Mucosa of descending colon (tissue), 3 donors: Measurements from ENCODE around the gene KIF26A. TPM values are rescaled to one million over a fixed set of nuclear protein-coding genes. Genes with fewer than 3 reads are reported as not detected.

Experiments used
- ATAC-seq: fragments of 200-7000 bp; cut with Tn5 transposase; one replicate; pipeline ENCODE4 v1.9.1; 2020; ENCODE audit warnings: mild to moderate bottlenecking, moderate library complexity
- DNase-seq, 3 donors: peaks; one replicate each; pipeline ENCODE4 v3.0.0-alpha.2; 2020
- H3K36me3 ChIP-seq: fragments of 200-600 bp; one replicate; pipeline ENCODE4 v1.8.0; 2021; ENCODE audit warnings: low read depth, mild to moderate bottlenecking
- H3K4me1 ChIP-seq: fragments of 200-600 bp; one replicate; pipeline ENCODE4 v1.8.0; 2021; ENCODE audit warnings: low read depth, mild to moderate bottlenecking
- H3K4me3 ChIP-seq: fragments of 200-600 bp; one replicate; pipeline ENCODE4 v1.8.0; 2021; ENCODE audit warnings: mild to moderate bottlenecking
- H3K9me3 ChIP-seq: fragments of 200-600 bp; one replicate; pipeline ENCODE4 v1.8.0; 2021; ENCODE audit warnings: mild to moderate bottlenecking
- CTCF ChIP-seq: fragments of 200-600 bp; IDR thresholded peaks from one replicate; pipeline ENCODE4 v1.8.0; 2022; ENCODE audit warnings: antibody characterized with exemption, mild to moderate bottlenecking
- intact Hi-C, 2 donors: fragments of 100-400 bp; cut with DNase I in 1 of 2; cut with micrococcal nuclease in 1 of 2; formaldehyde crosslinking; loops; one replicate each; pipeline versions ENCODE4 v1.11.0 to v1.11.1; 2022; cut with DNase I, micrococcal nuclease
- total RNA-seq, 3 donors: library from RNA; stranded (reverse); fragmentation: NEBNext Ultra II Directional in 2 of 3; extraction: Animal tissue kit (Norgen Biotek cat#: 25700) in 2 of 3; gene quantifications; one replicate each; pipeline versions ENCODE4 v1.2.1 to v1.2.4, GENCODE V29; 2021 to 2023
- donor health status: DM: no; HTN: no; CAD: no; lungs with moderate emphysema.
- donor health status: DM: no; HTN: no; CAD: no.
- donor health status: DM: no; HTN: yes; CAD: no.

Gene KIF26A
- total RNA-seq, 3 donors from 2014 or later, result 3.8 to 7.7 (median 6.5) TPM

DNA sequence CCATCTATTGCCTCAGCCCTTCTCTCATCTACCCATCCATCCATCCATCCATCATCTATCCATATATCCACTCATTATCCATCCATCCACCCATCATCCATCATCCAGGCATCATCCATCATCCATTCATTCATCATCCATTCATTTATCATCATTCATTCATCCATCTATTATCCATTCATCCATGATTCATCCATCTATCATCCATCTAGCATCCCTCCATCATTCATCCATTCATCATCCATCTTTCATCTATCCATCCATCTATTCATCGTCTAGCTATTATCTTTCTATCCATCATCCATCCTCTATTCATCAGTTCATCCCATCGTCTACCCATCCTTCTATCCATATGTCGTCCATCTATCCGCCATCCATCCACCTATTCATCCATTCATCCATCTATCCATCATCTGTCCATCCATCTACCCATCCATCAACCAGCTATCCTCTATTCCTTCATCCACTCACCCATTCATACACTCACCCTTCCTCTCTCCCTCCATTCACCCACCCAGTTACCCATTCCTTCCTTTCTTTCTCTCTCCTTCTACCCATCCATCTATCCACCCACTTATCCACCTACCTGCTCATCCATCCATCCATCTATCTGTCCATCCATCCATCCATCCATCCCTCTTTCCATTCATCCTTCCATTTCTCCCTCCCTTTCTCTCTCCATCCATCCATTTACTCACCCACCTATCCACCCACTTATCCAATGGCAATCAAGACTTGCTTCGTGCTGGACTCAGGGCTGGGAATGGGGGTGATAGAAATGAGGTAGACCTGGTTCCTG lies 59.3 kb downstream of the KIF26A start:
- H3K4me1 ChIP-seq, result no peaks in the 10 kb centered on the region
- DNase-seq, result no peak
- intact Hi-C loops, result no loop called here
- no peak for ATAC-seq
- TF ChIP-seq CTCF, result no peak
- H3K9me3 ChIP-seq, result no peaks in the 10 kb centered on the region
- no peaks in the 10 kb centered on the region for H3K36me3 ChIP-seq
- no peak overlapping the region for H3K4me3 ChIP-seq

- H3K9me3 ChIP-seq, result no peaks in the 10 kb centered on the region
- no peak overlapping the region for H3K4me3 ChIP-seq
- no peak for TF ChIP-seq CTCF
- H3K4me1 ChIP-seq, result no peaks in the 10 kb centered on the region
- DNase-seq (no peak), ATAC-seq (no peak)
- intact Hi-C loops, result no loop called here
- no peaks in the 10 kb centered on the region for H3K36me3 ChIP-seq
Measured at GRCh38 chr14:104199266-104199895, 61.0 kb downstream of the KIF26A start.

DNA sequence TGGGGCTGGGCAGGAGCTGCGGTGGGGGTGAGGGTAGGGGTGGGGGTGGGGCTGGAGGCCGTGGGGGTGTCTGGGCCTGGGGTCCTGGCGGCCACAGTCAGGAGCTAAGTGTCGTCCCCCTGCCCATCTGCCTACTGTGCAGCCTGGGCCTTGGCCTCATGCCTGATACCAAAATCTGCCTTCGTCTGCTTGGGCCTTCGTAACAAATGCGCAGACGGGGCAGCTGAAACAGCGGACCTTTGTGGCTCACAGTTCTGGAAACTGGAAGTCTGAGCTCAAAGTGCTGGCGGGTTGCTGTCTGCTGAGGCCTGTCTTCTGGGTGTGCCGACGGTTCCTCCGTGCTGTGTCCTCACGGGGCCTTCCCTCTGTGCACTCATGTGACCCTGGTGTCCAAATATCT lies 61.7 kb downstream of the KIF26A start:
- Histone ChIP-seq H3K4me1 (no peaks in the 10 kb centered on the region), H3K36me3 (no peaks in the 10 kb centered on the region), H3K4me3 (no peak overlapping the region), H3K9me3 (no peaks in the 10 kb centered on the region)
- no peak for ATAC-seq
- TF ChIP-seq CTCF, result no peak
- no peak for DNase-seq
- intact Hi-C loops, result no loop called here

- DNase-seq (no peak), ATAC-seq (no peak)
- Histone ChIP-seq H3K4me3 (no peak overlapping the region), H3K36me3 (no peaks in the 10 kb centered on the region), H3K9me3 (no peaks in the 10 kb centered on the region), H3K4me1 (no peaks in the 10 kb centered on the region)
- no peak for TF ChIP-seq CTCF
- intact Hi-C loops, result no loop called here
Measured at GRCh38 chr14:104200591-104200990, 62.2 kb downstream of the KIF26A start.

DNA sequence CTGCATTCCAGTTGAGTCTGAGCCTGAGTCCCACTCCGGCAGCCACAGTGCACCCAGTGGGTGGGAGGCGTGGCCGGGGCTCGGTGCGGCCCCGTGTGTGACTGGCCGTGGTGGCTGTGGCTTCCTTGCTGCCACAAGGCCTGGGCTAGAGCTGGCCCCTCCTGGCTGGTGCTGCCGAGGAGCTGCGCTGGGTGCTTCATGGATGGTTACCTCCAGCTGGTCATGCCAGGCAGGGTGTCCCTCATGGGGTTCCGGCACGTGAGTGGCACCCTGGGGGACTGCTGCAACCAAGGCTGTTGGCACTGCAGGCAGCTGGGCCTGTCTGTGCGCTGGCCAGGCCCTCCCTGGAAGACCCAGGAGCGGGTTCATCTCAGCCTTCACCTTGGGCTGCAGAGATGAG lies 62.7 kb downstream of the KIF26A start:
- ATAC-seq, result no peak
- intact Hi-C loops, result no loop called here
- DNase-seq, result no peak
- TF ChIP-seq CTCF, result no peak
- no peaks in the 10 kb centered on the region for H3K36me3 ChIP-seq
- H3K4me3 ChIP-seq, result no peak overlapping the region
- no peaks in the 10 kb centered on the region for H3K4me1 ChIP-seq
- no peaks in the 10 kb centered on the region for H3K9me3 ChIP-seq
